DOHH2 (cell line): Measurements from ENCODE around the gene TACC2.

ENCODE experiments used
- H3F3A ChIP-seq: fragments of 200-600 bp; sonication (generic), shearing (Covaris generic); 2 replicates; pipeline ENCODE4 v1.6.0; 2016; ENCODE audit warnings: antibody characterized with exemption, mild to moderate bottlenecking; ENCODE audit not compliant: control insufficient read depth, insufficient read depth
- H3K27ac ChIP-seq: fragments of 200-600 bp; sonication (generic); 2 replicates; pipeline ENCODE4 v1.5.1; 2014; ENCODE audit warnings: low read depth, mild to moderate bottlenecking, low read length, moderate library complexity
- H3K27me3 ChIP-seq: fragments of 200-600 bp; sonication (generic); 2 replicates; pipeline ENCODE4 v1.6.1; 2014; ENCODE audit warnings: mild to moderate bottlenecking, low read length, mixed read lengths; ENCODE audit not compliant: control insufficient read depth
- H3K36me3 ChIP-seq: fragments of 200-600 bp; sonication (generic); 2 replicates; pipeline ENCODE4 v1.6.1; 2014; ENCODE audit warnings: mild to moderate bottlenecking, low read length, moderate library complexity, mixed read lengths; ENCODE audit not compliant: control insufficient read depth
- H3K4me1 ChIP-seq: fragments of 200-600 bp; sonication (generic); 2 replicates; pipeline ENCODE4 v1.6.1; 2014; ENCODE audit warnings: mild to moderate bottlenecking, low read length, mixed read lengths; ENCODE audit not compliant: control insufficient read depth
- H3K4me2 ChIP-seq: fragments of 200-600 bp; sonication (generic); 2 replicates; pipeline ENCODE4 v1.6.0; 2014; ENCODE audit warnings: mild to moderate bottlenecking, low read length, moderate library complexity
- H3K4me3 ChIP-seq: fragments of 200-600 bp; sonication (generic); 2 replicates; pipeline ENCODE4 v1.5.1; 2014; ENCODE audit warnings: mild to moderate bottlenecking, low read length, mixed read lengths
- H3K79me2 ChIP-seq: fragments of 200-600 bp; sonication (generic); 2 replicates; pipeline ENCODE4 v1.6.1; 2014; ENCODE audit warnings: mild to moderate bottlenecking, low read length, mixed read lengths; ENCODE audit not compliant: control insufficient read depth
- H3K9me2 ChIP-seq: fragments of 200-600 bp; sonication (generic); replicated peaks from 2 replicates; pipeline ENCODE4 v1.6.1; 2014; ENCODE audit warnings: mild to moderate bottlenecking, low read length, mixed read lengths; ENCODE audit not compliant: control insufficient read depth
- H3K9me3 ChIP-seq: fragments of 200-600 bp; sonication (generic); 2 replicates; pipeline ENCODE4 v1.6.1; 2014; ENCODE audit warnings: antibody characterized with exemption, low read length, mixed read lengths; ENCODE audit not compliant: control insufficient read depth, insufficient read depth
- H4K20me1 ChIP-seq: fragments of 200-600 bp; sonication (generic); 2 replicates; pipeline ENCODE4 v1.6.0; 2014; ENCODE audit warnings: low read depth, mild to moderate bottlenecking, antibody characterized with exemption, low read length, moderate library complexity; ENCODE audit not compliant: control insufficient read depth, insufficient read depth
- CTCF ChIP-seq: fragments of 200-600 bp; sonication (generic); IDR thresholded peaks from one replicate; pipeline ENCODE4 v1.5.1; 2014; ENCODE audit warnings: antibody characterized with exemption, mild to moderate bottlenecking, low read depth, low read length; ENCODE audit not compliant: poor library complexity, severe bottlenecking
- EZH2phosphoT487 ChIP-seq: fragments of 200-600 bp; sonication (generic); IDR thresholded peaks from 2 replicates; pipeline ENCODE4 v1.6.1; 2017; ENCODE audit warnings: borderline replicate concordance, mild to moderate bottlenecking, antibody characterized with exemption, low read length, moderate library complexity, mixed read lengths

The TACC2 gene

GRCh38 chr10:122254831-122255230 is 265.9 kb downstream of the TACC2 start:
- no peak for TF ChIP-seq EZH2phosphoT487
- H3K9me3 ChIP-seq: no peaks in the 10 kb centered on the region
- no peak overlapping the region for H3K4me2 ChIP-seq
- H3K9me2 ChIP-seq: no peaks in the 10 kb centered on the region
- H3K4me1 ChIP-seq: no peaks in the 10 kb centered on the region
- H3K27ac ChIP-seq: no peak overlapping the region
- H3K4me3 ChIP-seq: no peak overlapping the region
- no peaks in the 10 kb centered on the region for H3K36me3 ChIP-seq
- no peaks in the 10 kb centered on the region for H4K20me1 ChIP-seq
- H3K27me3 ChIP-seq: no peaks in the 10 kb centered on the region
- no peaks in the 10 kb centered on the region for H3F3A ChIP-seq
- H3K79me2 ChIP-seq: no peaks in the 10 kb centered on the region

GRCh38 chr10:122255509-122256301 is 266.7 kb downstream of the TACC2 start:
- no peaks in the 10 kb centered on the region for H3K79me2 ChIP-seq

DNA sequence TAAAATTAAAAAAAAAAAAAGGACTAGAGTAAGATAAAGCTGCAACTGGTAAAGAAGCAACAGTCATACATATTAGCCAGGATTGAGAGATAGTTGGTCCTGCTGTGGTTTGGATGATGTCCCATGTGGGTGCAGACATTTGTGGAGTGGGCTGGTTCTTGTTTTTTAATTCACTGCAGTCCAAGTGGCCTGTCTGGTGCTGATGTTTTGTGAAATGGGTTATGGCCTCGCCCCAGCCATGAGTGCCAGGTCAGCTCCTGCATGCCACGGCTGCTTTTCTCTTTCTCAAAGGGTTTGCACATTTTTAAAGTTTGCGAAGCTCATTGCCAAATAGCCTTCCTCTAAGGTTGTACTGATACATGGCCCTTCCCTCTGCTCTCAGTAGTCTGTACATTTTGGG is 268.1 kb downstream of the TACC2 start:
- Histone ChIP-seq H3K4me2 (no peak overlapping the region), H3F3A (no peaks in the 10 kb centered on the region), H3K4me3 (no peak overlapping the region), H3K36me3 (no peaks in the 10 kb centered on the region), H3K4me1 (no peaks in the 10 kb centered on the region), H3K9me2 (no peaks in the 10 kb centered on the region), H4K20me1 (no peaks in the 10 kb centered on the region), H3K9me3 (0 out of 2 replicates have a peak, but pooled peaks cover 3% of the 10 kb centered on the region), H3K27ac (no peak overlapping the region), H3K79me2 (no peaks in the 10 kb centered on the region), H3K27me3 (no peaks in the 10 kb centered on the region)
- TF ChIP-seq CTCF: no peak
- no peak for TF ChIP-seq EZH2phosphoT487

More at GRCh38 chr10:122255509-122256301, 266.7 kb downstream of the TACC2 start:
- H4K20me1 ChIP-seq: no peaks in the 10 kb centered on the region
- no peak overlapping the region for H3K4me2 ChIP-seq
- no peak overlapping the region for H3K4me3 ChIP-seq
- TF ChIP-seq EZH2phosphoT487: no peak
- TF ChIP-seq CTCF: no peak
- no peaks in the 10 kb centered on the region for H3K36me3 ChIP-seq
- H3K9me3 ChIP-seq: no peaks in the 10 kb centered on the region
- no peaks in the 10 kb centered on the region for H3K9me2 ChIP-seq
- H3K4me1 ChIP-seq: no peaks in the 10 kb centered on the region
- no peak overlapping the region for H3K27ac ChIP-seq
- no peaks in the 10 kb centered on the region for H3F3A ChIP-seq
- no peaks in the 10 kb centered on the region for H3K27me3 ChIP-seq

- Histone ChIP-seq H3K27me3 (peaks cover 2% of the 10 kb centered on the region; the same call in 1 of the 2 replicates), H3K4me1 (no peaks in the 10 kb centered on the region), H3K27ac (no peak overlapping the region), H4K20me1 (no peaks in the 10 kb centered on the region), H3K79me2 (no peaks in the 10 kb centered on the region), H3K4me3 (no peak overlapping the region), H3F3A (no peaks in the 10 kb centered on the region), H3K4me2 (no peak overlapping the region), H3K9me3 (0 out of 2 replicates have a peak, but pooled peaks cover 3% of the 10 kb centered on the region), H3K9me2 (no peaks in the 10 kb centered on the region), H3K36me3 (no peaks in the 10 kb centered on the region)
- TF ChIP-seq EZH2phosphoT487 (no peak), CTCF (no peak)
Measured at GRCh38 chr10:122258136-122259074, 269.4 kb downstream of the TACC2 start.
